Caco-2 (cell line): ENCODE measurements around the gene PDIA4. TPM values are rescaled to one million over a fixed set of nuclear protein-coding genes. Genes with fewer than 3 reads are reported as not detected.

ENCODE experiments used
- BruUV-seq: library from RNA; stranded (reverse); fragments of 400-500 nt; replicated peaks from 2 replicates; lab custom pipeline; 2021; lab: Mats Ljungman, UMichigan
- CTCF ChIA-PET: fragments of 300-600 bp; sonication (Branson Sonifier 250); formaldehyde crosslinking; loops from one replicate; lab custom pipeline; 2022; ENCODE audit warnings: antibody characterized with exemption; lab: Charles Lee
- POLR2A ChIA-PET: fragments of 300-600 bp; sonication (Branson Sonifier 250); formaldehyde crosslinking; loops from one replicate; lab custom pipeline; 2022; ENCODE audit warnings: antibody characterized with exemption; lab: Charles Lee
- DNase-seq, 2 experiments: peaks; one replicate each; pipeline versions ENCODE4 v3.0.0 to v3.0.0-alpha.2; 2020 to 2022
- H3K27me3 ChIP-seq: replicated peaks from 2 replicates; pipeline ENCODE4 v1.6.0; 2011; ENCODE audit warnings: low read length; ENCODE audit not compliant: control insufficient read depth, insufficient read depth
- H3K36me3 ChIP-seq: 2 replicates; pipeline ENCODE4 v1.5.1; 2011; ENCODE audit warnings: low read length; ENCODE audit not compliant: control insufficient read depth, insufficient read depth
- H3K4me1 ChIP-seq: fragments of 250-450 bp; sonication (Bioruptor Pico); 2 replicates; pipeline ENCODE4 v1.5.1; 2020; ENCODE audit warnings: mild to moderate bottlenecking
- H3K4me3 ChIP-seq: 2 replicates; pipeline ENCODE4 v1.5.1; 2011; ENCODE audit warnings: low read depth, mild to moderate bottlenecking, control low read depth, low read length
- H3K9me3 ChIP-seq: fragments of 250-450 bp; sonication (Bioruptor Pico); 2 replicates; pipeline ENCODE4 v1.5.1; 2020; ENCODE audit warnings: mild to moderate bottlenecking, moderate library complexity
- H3K27ac Mint-ChIP-seq: one replicate; pipeline ENCODE4 v1.8.0; 2022; ENCODE audit warnings: mixed read lengths; ENCODE audit not compliant: unreplicated experiment
- H3K27me3 Mint-ChIP-seq: one replicate; pipeline ENCODE4 v1.8.0; 2022; ENCODE audit warnings: mixed read lengths; ENCODE audit not compliant: insufficient read depth, unreplicated experiment
- H3K36me3 Mint-ChIP-seq: one replicate; pipeline ENCODE4 v1.8.0; 2022; ENCODE audit warnings: mild to moderate bottlenecking, mixed read lengths; ENCODE audit not compliant: insufficient read depth, unreplicated experiment
- H3K4me1 Mint-ChIP-seq: one replicate; pipeline ENCODE4 v1.8.0; 2022; ENCODE audit warnings: low read depth, mixed read lengths; ENCODE audit not compliant: unreplicated experiment
- H3K4me3 Mint-ChIP-seq: one replicate; pipeline ENCODE4 v1.8.0; 2022; ENCODE audit warnings: mild to moderate bottlenecking, moderate library complexity, mixed read lengths; ENCODE audit not compliant: unreplicated experiment
- H3K9me3 Mint-ChIP-seq: one replicate; pipeline ENCODE4 v1.8.0; 2022; ENCODE audit warnings: mixed read lengths; ENCODE audit not compliant: unreplicated experiment
- CTCF ChIP-seq, 2 experiments: fragments of 200-600 bp in 1 of 2; IDR thresholded peaks; 1 replicate in 1 of 2; 2 replicates in 1 of 2; pipeline versions ENCODE4 v1.5.1 to v1.8.0; 2011 to 2022; ENCODE audit warnings: antibody characterized with exemption in 1 of 2, control low read depth in 1 of 2, inconsistent platforms in 1 of 2, low read depth in 1 of 2, low read length in 1 of 2, mild to moderate bottlenecking in 1 of 2, moderate library complexity in 1 of 2; ENCODE audit not compliant: insufficient read depth in 1 of 2, severe bottlenecking in 1 of 2, unreplicated experiment in 1 of 2
- intact Hi-C: fragments of 100-400 bp; cut with micrococcal nuclease; formaldehyde crosslinking; loops from one replicate; pipeline ENCODE4 v1.10.0; 2022; ENCODE audit not compliant: unreplicated experiment
- total RNA-seq: library from RNA; stranded (reverse); gene quantifications from 2 replicates; pipeline ENCODE4 v1.2.3, GENCODE V29; 2022

Gene PDIA4
- total RNA-seq, 1 experiment from 2014 or later: 197 TPM

DNA sequence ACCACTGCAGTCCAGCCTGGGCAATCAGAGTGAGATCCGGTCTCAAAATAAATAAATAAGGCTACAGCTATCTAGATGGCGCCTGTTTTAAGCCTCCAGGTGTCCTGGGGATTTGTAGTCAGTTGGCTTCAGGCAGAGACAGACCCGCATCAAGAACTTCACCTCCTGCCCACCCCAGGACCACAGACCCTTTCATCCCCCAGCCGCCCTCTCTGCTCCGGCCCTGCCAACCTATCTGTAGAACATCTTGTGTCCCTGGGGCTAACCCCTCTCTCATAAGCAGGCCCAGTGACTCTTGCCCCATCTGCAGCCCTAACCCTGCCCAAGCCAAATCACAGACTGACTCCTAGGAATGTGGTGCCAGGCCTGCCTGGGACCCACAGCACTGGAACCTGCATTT, 17.9 kb downstream of the PDIA4 start:
- Mint-ChIP-seq H3K36me3 (peaks cover 70% of the 10 kb centered on the region), H3K4me1 (no peaks in the 10 kb centered on the region), H3K27me3 (no peaks in the 10 kb centered on the region), H3K4me3 (no peak overlapping the region), H3K27ac (no peak overlapping the region), H3K9me3 (no peaks in the 10 kb centered on the region)
- DNase-seq: no peak
- no TSS peak for BruUV-seq
- POLR2A ChIA-PET: no interaction called here
- Histone ChIP-seq H3K9me3 (no peaks in the 10 kb centered on the region), H3K36me3 (peaks cover 10% of the 10 kb centered on the region), H3K4me1 (no peaks in the 10 kb centered on the region), H3K4me3 (no peak overlapping the region), H3K27me3 (no peaks in the 10 kb centered on the region)
- CTCF ChIA-PET: no interaction called here
- intact Hi-C loops: no loop called here
- no peak for TF ChIP-seq CTCF (IDR thresholded peaks at IDR 0.05; ENCODE audit: insufficient read depth in 1 of 2, low read depth in 1 of 2, low read length in 1 of 2, severe bottlenecking in 1 of 2, unreplicated experiment in 1 of 2)

GRCh38 chr7:149009527-149009926, 18.8 kb downstream of the PDIA4 start:
- POLR2A ChIA-PET: no interaction called here
- no peak for TF ChIP-seq CTCF (IDR thresholded peaks at IDR 0.05; ENCODE audit: insufficient read depth in 1 of 2, low read depth in 1 of 2, low read length in 1 of 2, severe bottlenecking in 1 of 2, unreplicated experiment in 1 of 2)
- H3K36me3 ChIP-seq: peaks cover 13% of the 10 kb centered on the region
- Mint-ChIP-seq H3K4me3 (no peak overlapping the region), H3K9me3 (no peaks in the 10 kb centered on the region), H3K36me3 (peaks cover 73% of the 10 kb centered on the region), H3K27me3 (no peaks in the 10 kb centered on the region), H3K27ac (no peak overlapping the region), H3K4me1 (no peaks in the 10 kb centered on the region)
- no peaks in the 10 kb centered on the region for H3K27me3 ChIP-seq
- BruUV-seq: no TSS peak
- CTCF ChIA-PET: interaction anchor here (0.6 kb wide), 1 partner anchor 17 kb away, joined by 4 read pairs; no protein-coding TSS in a partner anchor
- intact Hi-C loops: no loop called here
- H3K9me3 ChIP-seq: no peaks in the 10 kb centered on the region
- no peaks in the 10 kb centered on the region for H3K4me1 ChIP-seq
- no peak for DNase-seq
- H3K4me3 ChIP-seq: no peak overlapping the region

- Mint-ChIP-seq H3K27me3 (no peaks in the 10 kb centered on the region), H3K27ac (no peak overlapping the region), H3K4me3 (no peak overlapping the region), H3K9me3 (no peaks in the 10 kb centered on the region), H3K36me3 (peaks cover 78% of the 10 kb centered on the region), H3K4me1 (no peaks in the 10 kb centered on the region)
- Histone ChIP-seq H3K27me3 (no peaks in the 10 kb centered on the region), H3K9me3 (no peaks in the 10 kb centered on the region), H3K4me3 (no peak overlapping the region), H3K4me1 (no peaks in the 10 kb centered on the region), H3K36me3 (peaks cover 11% of the 10 kb centered on the region)
- DNase-seq: no peak
- intact Hi-C loops: no loop called here
- no TSS peak for BruUV-seq
- ChIA-PET CTCF (interaction anchor here (0.6 to 1.4 kb wide), 4 partner anchors 20 to 68 kb away, joined by 3 to 4 read pairs (median 4); no protein-coding TSS in a partner anchor), POLR2A (no interaction called here)
- peak in 1 of 2 experiments; percentile 21 for TF ChIP-seq CTCF (IDR thresholded peaks at IDR 0.05; ENCODE audit: insufficient read depth in 1 of 2, low read depth in 1 of 2, low read length in 1 of 2, severe bottlenecking in 1 of 2, unreplicated experiment in 1 of 2)
Measured at GRCh38 chr7:149007611-149008010, 20.7 kb downstream of the PDIA4 start.
